HEK293T (cell line): ENCODE results near the gene HMX1.

ENCODE experiments used
- ARNT ChIP-seq: fragments of 450-650 bp; IDR thresholded peaks from 2 replicates; pipeline ENCODE4 v1.6.1; 2017; ENCODE audit warnings: mild to moderate bottlenecking
- BHLHE40 ChIP-seq: fragments of 450-650 bp; IDR thresholded peaks from 2 replicates; pipeline ENCODE4 v1.6.1; 2016; ENCODE audit warnings: mild to moderate bottlenecking, moderate library complexity, borderline replicate concordance
- ELF4 ChIP-seq: fragments of 450-650 bp; IDR thresholded peaks from 2 replicates; pipeline ENCODE4 v1.6.1; 2017; ENCODE audit warnings: antibody characterized with exemption
- FOXA1 ChIP-seq: fragments of 450-650 bp; IDR thresholded peaks from 2 replicates; pipeline ENCODE4 v1.6.1; 2016; ENCODE audit warnings: mild to moderate bottlenecking
- FOXK2 ChIP-seq: fragments of 450-650 bp; IDR thresholded peaks from 2 replicates; pipeline ENCODE4 v1.6.1; 2016; ENCODE audit warnings: mild to moderate bottlenecking
- FOXM1 ChIP-seq: fragments of 450-650 bp; IDR thresholded peaks from 2 replicates; pipeline ENCODE4 v1.6.1; 2017; ENCODE audit warnings: mild to moderate bottlenecking, borderline replicate concordance
- HDGF ChIP-seq: fragments of 450-650 bp; IDR thresholded peaks from 2 replicates; pipeline ENCODE4 v1.6.1; 2017; ENCODE audit warnings: antibody characterized with exemption, borderline replicate concordance
- L3MBTL2 ChIP-seq: fragments of 450-650 bp; conservative IDR thresholded peaks from 2 replicates; pipeline ENCODE4 v1.6.1; 2016; ENCODE audit warnings: mild to moderate bottlenecking
- NFRKB ChIP-seq: fragments of 450-650 bp; IDR thresholded peaks from 2 replicates; pipeline ENCODE4 v1.6.1; 2016; ENCODE audit warnings: mild to moderate bottlenecking, moderate library complexity
- PKNOX1 ChIP-seq: fragments of 450-650 bp; IDR thresholded peaks from 2 replicates; pipeline ENCODE4 v1.6.1; 2016
- SP1 ChIP-seq: fragments of 450-650 bp; IDR thresholded peaks from 2 replicates; pipeline ENCODE4 v1.6.1; 2017
- SUZ12 ChIP-seq: fragments of 450-650 bp; IDR thresholded peaks from 2 replicates; pipeline ENCODE4 v1.6.1; 2016; ENCODE audit warnings: mild to moderate bottlenecking
- TARDBP ChIP-seq: fragments of 450-650 bp; IDR thresholded peaks from 2 replicates; pipeline ENCODE4 v1.6.1; 2016
- ZNF384 ChIP-seq: fragments of 450-650 bp; IDR thresholded peaks from 2 replicates; pipeline ENCODE4 v1.6.1; 2016

GRCh38 chr4:8919651-8920288 lies 48.1 kb upstream of the HMX1 start:
- no peak for TF ChIP-seq SUZ12
- no peak for TF ChIP-seq FOXK2
- TF ChIP-seq ELF4: no peak
- TF ChIP-seq BHLHE40: no peak
- no peak for TF ChIP-seq SP1
- TF ChIP-seq TARDBP: no peak
- TF ChIP-seq FOXA1: no peak
- no peak for TF ChIP-seq ZNF384
- no peak for TF ChIP-seq L3MBTL2
- no peak for TF ChIP-seq PKNOX1
- no peak for TF ChIP-seq FOXM1
- TF ChIP-seq HDGF: no peak
- no peak for TF ChIP-seq ARNT
- TF ChIP-seq NFRKB: no peak
